GM19025 (cell line): Measurements from ENCODE around the gene CLSTN2.

Experiments used
- ATAC-seq: cut with Tn5 transposase; IDR thresholded peaks from one replicate; pipeline ENCODE4 v1.9.1; 2021; ENCODE audit warnings: mild to moderate bottlenecking, low read depth, moderate library complexity; ENCODE audit not compliant: unreplicated experiment

Gene CLSTN2

DNA sequence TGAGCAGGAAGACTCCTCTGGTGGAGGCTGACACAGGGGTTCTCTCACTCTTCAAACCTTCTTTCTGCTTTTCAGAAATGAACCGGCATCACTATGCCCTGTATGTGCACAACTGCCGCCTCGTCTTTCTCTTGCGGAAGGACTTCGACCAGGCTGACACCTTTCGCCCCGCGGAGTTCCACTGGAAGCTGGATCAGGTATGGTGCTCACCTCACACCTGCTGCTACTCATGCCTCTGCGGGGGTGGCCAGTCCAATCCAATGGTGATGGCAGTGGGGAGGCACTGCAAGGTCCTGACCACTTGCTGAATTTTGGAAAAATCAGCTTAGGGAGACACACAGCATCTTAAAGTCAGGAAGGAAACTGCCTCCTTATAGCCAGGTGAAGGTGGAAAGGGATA lies 531.5 kb downstream of the CLSTN2 start:
- ATAC-seq, result no peak

DNA sequence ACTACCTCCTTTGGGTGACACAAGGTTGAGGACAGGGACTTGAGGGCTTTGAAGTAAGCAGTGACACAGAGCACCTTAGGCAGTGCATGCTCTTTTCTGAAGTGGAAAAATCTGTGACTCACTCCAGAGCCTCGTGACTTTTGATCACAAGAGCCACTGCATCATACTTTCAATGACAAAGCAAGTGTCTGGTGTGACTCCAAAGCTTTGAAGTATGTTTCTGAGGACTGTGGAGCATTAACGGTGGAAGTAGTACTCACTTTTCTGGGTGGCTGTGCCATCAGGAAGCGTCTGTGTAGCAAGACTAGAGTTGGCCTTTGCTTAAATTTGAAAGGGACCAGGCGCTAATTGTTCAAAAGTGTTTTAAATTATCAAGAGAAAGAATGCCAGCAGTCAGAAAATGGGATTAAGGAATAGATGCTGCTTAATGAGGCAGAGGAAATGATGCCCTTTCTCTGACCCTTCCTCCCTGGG lies 532.2 kb downstream of the CLSTN2 start:
- ATAC-seq, result no peak

DNA sequence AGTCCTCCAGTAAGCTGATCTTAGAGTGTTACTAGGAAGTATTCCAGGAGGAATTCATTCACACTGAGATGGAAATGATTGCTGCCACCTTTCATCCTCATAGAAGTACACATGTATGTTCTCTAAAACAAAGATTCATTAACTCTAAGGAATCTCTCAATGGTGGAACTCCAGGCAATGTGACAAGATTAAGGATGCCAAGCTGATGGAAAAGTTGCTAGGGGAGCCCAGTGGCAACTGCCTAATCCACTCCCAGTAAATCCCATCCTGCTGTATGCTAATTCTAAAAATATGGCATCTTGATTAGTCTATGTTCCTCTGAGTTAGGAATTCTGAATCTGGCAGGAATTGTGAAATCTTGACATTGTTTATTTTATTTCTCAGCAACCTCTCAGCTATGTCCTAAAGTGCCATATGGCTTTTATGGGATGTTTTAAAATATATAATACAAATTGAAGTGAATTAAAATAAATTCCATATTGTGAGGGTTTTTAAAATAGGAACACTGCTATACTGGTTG lies 532.9 kb downstream of the CLSTN2 start:
- ATAC-seq, result no peak

DNA sequence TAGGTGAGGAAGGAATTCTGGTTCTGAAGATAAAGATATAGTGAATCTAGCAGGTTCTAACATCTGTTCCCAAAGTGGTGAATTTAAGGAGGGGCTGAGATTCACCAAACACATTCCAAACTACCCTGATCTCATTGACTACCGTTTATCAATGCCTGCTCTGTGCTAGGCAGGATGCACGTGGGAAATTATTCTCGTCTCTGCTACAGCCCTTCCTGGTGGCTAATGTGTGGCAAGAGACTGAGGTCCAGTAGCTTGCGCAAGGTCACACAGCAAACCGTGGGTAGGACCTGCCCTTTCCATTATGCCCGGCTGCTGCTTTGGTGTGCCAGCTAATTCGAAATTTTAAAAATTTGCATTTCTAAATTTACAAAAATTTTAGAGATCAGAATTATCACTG lies 533.4 kb downstream of the CLSTN2 start:
- no peak for ATAC-seq

DNA sequence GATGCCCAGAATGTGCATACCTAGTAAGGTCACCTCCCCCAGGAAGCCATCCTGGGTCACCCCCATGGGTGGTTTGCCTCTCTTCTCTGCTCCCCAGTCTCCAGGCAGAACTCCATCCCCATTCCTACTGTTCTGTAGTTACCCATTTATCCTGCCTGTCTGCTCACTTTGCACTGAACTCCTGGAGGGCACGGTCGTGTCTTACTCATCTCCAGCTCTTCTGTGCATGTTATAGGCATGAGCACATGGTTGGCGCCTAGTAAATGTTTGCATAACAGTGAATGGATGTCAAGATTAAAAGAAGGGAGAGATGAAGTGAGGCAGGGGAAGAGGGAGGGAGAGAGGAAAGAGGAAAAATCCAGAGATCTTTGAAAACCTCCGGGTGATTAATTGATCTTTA lies 534.5 kb downstream of the CLSTN2 start:
- no peak for ATAC-seq

DNA sequence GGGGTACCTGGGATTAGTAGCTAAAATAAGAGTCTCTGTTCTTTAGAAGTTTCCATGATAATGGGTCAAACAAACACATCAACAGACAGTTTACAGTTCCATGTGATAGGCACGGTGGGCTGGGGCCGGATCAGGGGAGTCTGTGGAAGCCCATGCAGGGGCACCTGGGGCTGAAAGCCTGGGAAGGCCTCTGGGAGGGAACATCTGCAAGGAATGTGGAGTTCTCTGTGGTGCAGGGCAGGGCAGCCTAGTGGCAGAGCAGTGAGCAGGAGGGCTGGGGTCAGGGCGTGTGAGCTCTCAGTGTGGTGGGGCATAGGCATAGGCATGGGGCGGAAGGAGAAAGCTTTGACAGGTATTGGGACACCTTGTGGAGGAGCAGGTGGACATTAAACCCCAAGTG lies 535.2 kb downstream of the CLSTN2 start:
- no peak for ATAC-seq

DNA sequence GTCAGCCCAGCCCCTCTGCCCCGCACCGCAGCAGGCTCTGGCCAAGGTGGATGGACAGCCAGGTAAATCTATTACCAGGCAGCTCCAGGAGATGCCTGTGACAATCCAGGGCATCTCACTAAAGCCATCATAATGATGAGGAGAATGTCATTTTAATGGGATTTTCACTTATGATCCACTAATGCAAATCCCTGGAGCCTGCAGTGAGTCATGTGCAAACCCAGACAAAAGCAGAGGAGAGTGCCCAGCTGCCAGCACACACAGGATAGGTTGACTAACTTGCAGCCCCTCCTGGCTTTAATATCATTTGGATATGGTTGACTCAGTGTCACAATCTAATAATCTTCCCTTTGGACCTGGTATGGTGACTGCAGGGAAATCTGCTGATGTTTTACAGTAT lies 536.0 kb downstream of the CLSTN2 start:
- ATAC-seq, result no peak

DNA sequence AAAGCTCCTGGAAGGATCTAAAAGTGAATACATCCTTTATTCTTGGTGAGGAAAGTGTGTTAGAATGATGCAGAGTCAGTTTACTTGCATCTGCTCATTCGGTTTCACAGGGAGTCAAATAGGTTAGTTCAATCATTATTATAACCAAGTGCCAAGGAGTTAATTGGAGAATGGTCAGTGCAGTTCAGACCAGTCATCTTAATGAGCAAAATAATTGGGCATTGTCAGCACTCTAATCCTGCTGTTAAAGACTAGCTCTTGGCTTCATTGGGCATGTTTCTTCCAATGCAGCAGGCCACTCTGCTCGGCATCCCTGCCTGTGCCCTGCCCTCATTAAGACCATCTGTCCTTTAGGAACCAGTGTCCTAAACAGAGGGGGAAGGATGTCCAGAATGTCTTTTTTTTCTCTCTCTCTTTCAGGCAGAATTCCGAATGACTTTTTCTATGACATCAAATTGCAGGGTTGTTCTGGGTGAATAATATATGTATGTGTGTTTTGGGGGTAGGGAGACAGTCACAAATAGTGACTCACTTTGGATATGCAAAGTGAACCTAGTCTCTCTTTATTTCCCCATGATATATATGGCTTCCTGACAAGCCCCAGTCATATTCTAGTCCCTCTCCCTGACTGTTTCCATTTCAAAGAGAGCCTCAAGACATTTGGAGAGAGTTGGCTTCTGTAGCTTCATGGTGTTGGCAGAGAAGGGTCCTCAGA lies 537.5 kb downstream of the CLSTN2 start:
- no peak for ATAC-seq

DNA sequence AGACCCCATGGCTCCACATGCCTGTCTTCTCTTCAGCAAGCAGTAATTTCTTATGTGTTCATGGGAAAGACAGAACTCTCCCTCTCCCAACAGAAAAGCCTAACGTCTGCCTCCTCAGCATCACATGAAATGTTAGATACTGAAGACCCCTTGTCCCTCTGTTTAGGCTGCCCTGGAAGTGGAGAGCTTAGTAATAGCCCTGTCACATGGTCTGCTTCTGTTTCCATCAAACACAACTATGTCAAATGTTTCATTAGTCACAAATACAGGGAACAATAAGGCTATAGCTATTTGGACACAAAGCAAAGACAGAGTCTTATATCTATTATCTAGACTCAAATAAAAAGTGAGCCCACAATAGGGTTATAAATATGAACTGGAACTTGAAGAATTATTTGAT lies 552.6 kb downstream of the CLSTN2 start:
- no peak for ATAC-seq

DNA sequence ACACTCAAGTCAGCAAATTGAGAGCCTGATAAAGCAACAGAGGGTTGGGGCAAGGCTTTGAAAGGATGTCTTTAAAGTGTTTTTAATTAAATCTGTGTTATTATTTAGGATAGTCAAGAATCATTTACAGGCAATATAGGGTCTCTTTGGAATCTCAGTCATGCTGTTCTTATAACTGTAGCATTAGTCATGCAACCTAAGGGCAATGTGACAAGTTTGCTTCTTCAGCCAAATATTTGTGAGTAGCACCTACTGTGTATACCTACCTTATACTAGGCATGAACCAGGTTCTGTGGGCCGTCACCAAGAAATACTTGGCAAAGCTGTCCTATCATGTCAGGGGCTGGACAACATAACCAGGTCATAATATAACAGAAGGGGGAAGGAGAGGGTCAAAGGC lies 558.3 kb downstream of the CLSTN2 start:
- no peak for ATAC-seq

DNA sequence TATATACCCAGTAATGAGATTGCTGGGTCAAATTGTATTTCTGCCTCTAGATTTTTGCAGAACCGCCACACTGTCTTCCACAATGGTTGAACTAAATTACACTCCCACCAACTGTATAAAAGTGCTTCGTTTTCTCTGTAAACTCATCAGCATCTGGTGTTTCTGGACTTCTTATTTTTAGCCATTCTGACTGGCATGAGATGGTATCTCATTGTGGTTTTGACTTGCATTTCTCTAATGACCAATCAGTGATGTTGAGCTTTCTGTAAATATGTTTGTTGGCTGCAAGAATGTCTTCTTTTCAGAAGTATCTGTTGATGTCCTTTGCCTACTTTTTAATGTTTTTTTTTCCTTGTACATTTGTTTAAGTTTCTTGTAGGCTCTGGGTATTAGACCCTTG lies 560.0 kb downstream of the CLSTN2 start:
- no peak for ATAC-seq

DNA sequence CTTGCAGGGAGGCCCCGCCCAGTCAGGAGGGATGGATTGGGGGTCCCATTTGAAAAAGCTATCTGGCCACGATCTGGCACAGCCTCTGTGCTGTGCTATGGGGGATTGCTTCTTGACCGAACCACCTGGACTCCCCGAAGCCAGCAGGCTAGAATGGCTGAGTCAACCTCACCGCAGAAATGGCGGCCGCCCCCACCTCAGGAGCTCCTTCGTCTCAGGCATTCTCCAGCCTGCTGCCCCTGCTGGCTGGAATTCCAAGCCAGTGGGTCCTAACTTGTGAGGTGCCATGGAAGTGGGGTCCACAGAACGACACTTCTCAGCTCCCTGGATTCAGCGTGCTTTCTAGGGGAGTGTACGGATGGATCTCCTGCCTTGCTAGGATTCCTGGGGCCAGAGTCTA lies 562.3 kb downstream of the CLSTN2 start:
- no peak for ATAC-seq

DNA sequence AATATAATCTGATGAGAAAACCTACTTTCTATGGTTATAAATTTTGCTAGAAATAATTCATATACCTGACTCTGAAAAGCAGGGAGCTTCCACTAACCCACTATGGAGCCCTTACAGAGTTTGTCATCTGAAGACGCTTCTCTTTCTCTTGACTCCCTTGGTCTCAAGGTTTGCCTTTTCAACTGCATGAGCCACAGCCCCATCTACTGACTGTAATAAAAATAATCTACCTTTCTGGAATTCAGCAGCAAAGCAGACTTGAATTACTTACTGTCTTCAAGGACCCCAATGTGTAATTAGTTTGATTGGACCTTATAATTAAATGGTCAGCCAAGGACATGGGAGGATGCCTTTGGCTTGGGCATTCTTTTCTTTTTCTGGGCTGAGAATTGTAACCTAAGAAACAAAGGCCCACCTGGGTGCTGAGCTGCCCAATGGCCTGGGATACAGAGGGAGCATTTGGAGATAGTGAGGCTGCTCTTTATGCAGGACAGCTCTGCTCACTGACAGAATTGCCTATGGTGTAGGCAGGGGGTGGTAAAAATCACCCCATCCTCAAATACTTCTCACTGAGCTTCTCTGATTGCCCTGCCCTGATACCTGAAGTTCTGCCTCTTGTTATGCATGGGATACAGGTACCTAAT lies 564.3 kb downstream of the CLSTN2 start:
- ATAC-seq, result no peak

DNA sequence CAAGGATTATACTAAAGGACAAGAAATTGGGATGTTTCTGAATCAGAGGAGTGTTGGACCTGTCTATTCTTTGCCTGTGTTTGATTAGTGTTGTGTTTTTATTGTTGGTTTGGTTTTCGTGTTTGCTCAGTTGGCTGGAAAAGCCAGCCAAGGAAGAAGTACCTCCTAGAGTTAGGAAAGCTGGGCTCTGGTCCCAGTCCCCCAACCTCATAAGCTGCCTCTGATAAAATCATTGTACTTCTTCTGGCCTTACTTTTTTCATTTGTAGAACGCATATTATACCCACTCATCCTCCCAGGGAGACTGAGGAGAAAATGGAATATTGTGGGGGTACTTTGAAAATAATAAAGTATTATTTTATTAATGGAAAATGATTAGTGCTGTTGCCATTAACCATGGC lies 565.5 kb downstream of the CLSTN2 start:
- no peak for ATAC-seq

DNA sequence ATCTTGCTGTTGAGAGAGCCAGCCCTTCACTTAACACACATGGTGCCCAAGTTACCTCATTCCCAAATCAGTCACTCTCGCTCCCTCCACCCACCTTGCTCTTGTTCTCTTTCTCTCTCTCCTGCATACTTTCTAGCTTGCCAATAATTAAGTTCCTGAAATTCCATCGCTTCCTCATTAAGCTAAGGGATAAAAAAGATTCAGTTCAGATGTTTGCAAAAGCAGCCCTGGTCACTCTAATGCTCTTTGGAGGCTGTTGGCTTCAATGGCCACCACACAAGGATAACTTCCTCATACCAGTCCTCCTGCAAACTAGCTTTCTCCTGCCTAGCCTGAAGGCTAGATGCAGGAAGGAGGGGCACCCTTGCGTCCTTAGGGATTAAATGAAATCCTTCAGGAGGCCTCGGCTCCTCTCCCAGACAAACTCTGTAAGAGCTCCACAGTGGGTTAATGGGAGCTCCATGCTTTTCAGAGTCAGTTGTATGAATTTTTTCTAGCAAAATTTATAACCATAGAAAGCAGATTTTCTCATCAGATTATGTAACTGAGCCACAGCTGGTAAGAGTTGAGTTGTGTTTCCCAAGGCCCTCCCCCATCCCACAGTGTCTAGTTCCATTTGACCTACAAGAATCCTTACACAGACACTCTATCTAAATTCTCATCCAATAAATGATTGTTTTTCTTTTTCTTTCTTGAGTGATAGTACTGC lies 566.2 kb downstream of the CLSTN2 start:
- no peak for ATAC-seq

DNA sequence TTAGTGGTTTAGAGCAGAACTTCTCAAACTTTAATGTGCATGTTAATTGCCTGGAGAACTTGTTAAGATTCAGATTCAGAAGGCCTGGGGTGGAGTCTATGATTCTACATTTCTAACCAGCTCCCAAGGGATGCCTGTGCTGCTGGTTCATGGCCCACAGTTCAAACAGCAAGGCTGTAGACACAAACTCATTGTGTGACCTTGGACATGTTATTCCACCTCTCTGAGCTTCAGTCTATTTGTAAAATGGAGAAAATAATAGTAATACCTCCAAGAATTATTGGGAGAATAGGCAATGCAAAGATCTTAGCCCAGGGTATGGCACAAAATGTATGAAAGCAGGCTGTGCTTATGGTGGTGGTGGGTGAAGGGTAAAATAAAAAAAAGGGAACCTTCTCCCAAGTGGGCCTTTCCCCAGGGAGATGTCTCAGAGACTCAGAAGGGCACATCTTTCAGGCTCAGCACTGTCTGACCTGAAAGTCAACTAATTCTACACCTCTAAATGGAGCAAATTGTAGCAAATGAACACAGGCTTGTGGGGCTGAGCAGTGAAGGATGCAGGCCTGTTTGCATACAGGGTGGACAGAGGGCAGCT lies 566.9 kb downstream of the CLSTN2 start:
- no peak for ATAC-seq

DNA sequence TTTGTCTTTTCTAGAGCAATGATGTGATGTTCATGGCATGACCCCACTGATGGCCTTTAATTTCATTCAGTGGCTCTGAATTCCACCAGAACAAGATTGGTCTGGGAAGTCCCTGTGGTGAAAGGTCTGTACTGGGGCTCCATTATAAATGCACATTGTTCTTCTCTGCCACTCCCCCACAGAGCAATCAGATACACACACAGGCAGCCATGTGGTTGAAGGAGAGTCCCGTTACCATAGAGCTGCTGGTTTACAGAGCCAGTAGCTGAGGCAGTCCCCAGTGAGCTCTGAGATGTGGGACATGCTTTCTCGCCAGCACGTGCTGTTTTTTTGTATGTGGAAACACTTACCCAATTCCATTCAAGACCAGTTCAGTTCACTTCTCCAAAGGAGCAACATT lies 570.2 kb downstream of the CLSTN2 start:
- peak; percentile 92 for ATAC-seq

DNA sequence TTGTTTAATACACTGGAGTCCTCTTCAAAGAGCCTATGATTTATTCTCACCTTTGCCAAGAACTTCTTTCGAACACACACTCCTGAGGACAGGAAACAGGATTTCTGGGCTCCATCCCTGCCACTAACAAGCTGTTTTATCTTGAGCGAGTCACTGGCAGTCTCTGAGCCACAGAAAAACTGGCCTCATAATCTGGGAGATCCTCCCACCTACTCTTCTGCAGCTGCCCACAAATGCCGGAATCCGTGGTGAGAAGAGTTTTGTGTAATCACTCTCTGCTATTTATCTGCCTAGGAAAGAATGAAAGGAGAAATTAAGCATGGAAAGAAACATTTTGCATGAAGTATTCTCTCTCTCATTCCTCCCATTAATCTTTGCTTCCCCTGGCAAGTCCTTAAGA lies 570.9 kb downstream of the CLSTN2 start:
- no peak for ATAC-seq

DNA sequence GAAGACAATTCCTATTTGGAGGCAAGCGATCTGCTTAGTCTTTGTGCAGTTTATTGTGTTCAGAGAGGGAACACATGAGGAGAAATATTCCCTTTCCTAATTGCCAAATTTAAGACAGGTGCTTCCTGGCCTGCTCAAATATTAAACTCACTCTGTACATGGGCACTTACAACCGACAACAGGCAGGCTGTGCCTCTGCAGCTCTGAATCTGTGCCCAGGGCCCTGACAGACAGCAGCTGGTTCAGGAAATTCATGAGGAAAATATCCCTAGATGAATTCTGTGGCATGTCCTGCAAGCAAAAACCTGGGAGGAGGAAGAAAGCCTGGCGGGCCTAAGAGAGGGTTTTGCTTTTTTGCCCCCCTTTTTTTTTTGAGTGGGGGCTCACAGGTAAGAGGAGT lies 573.6 kb downstream of the CLSTN2 start:
- no peak for ATAC-seq

DNA sequence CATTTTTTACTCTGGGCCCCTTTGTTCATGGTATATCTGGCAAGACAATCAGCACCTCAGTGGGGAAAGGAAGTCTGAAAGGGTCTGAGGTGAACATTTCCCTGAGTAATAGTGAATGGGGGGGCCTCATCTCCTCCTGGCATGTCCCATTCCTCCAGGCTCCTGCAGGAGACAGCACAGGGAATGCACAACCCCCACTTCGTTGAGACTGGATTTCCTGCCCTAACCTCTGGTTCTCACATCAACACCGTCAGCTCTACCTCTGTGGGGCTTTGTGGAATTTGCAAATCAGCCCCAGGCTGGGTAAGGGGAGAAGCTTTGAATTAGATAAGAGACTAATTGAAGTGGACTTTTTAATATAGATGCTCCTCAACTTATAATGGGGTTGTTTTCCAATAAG lies 574.5 kb downstream of the CLSTN2 start:
- no peak for ATAC-seq

DNA sequence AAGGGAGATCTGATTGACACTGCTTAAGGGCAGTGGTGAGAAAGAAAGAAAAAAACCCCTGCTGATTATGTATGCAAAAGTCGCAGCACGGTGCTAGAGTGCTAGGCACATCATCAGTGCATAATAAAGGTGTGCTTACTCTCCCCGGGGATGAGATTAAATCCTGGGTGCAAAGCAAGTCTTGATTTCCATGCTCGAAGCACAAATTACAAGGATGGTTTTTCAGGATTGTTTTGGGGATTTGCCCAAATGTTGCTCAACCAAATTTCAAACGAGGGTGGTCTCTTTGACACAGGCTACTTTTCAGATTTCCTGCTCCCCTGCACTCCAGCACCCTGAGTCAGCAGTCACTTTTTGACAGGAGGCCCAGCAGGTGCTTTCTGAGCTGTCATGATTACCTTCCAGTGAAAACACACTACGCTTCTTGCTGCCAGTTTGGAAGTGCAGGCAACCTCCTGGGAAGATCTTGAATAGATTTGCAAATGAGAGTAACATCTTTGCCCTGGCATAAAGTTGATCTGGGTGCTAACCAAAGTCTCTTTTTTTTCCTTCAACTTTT lies 575.4 kb downstream of the CLSTN2 start:
- ATAC-seq, result no peak
